VCaP (cell line): ENCODE measurements around the gene HSP90B1.

Source experiments
- H3K27ac ChIP-seq: fragments of 450-650 bp; 2 replicates; pipeline ENCODE4 v1.5.1; 2017
- CTCF ChIP-seq: fragments of 450-650 bp; conservative IDR thresholded peaks from 2 replicates; pipeline ENCODE4 v1.5.1; 2017; ENCODE audit warnings: mild to moderate bottlenecking, moderate library complexity

HSP90B1 gene

GRCh38 chr12:103952497-103952896 lies 22.3 kb downstream of the HSP90B1 start:
- TF ChIP-seq CTCF, result no peak
- H3K27ac ChIP-seq, result no peak overlapping the region

- peak overlapping the region; percentile 95 for H3K27ac ChIP-seq
- no peak for TF ChIP-seq CTCF
Measured at GRCh38 chr12:103955811-103956508, 25.8 kb downstream of the HSP90B1 start.

GRCh38 chr12:103956509-103957027 lies 26.4 kb downstream of the HSP90B1 start:
- peak overlapping the region; percentile 95 for H3K27ac ChIP-seq
- TF ChIP-seq CTCF, result no peak

- TF ChIP-seq CTCF, result no peak
- peak overlapping the region; percentile 95 for H3K27ac ChIP-seq
Measured at GRCh38 chr12:103957865-103958388, 27.7 kb downstream of the HSP90B1 start.

GRCh38 chr12:103958621-103959020 lies 28.4 kb downstream of the HSP90B1 start:
- no peak for TF ChIP-seq CTCF
- H3K27ac ChIP-seq, result peak overlapping the region; percentile 95

GRCh38 chr12:103960616-103961227 lies 30.5 kb downstream of the HSP90B1 start:
- no peak overlapping the region for H3K27ac ChIP-seq

More at GRCh38 chr12:103960616-103961227, 30.5 kb downstream of the HSP90B1 start:
- TF ChIP-seq CTCF, result no peak
